Activated CD4-positive, alpha-beta memory T cell treated with anti-CD3 and anti-CD28 coated beads, Interleukin-2, amount 10 ng/mL, durations not matched to agents 7 days and 5 days (primary cell): Measurements from ENCODE around the gene CRYBB3. TPM values are rescaled to one million over a fixed set of nuclear protein-coding genes. Genes with fewer than 3 reads are reported as not detected.
"Not testable (repeated sequence)": the region's sequence is repeated elsewhere in the genome, so short reads cannot be mapped to it uniquely, and the experiment has no call there.

Experiments used
- CTCF ChIA-PET: fragments of 350-600 bp; sonication (Branson Sonifier 250); formaldehyde crosslinking; loops from one replicate; lab custom pipeline; 2021; ENCODE audit warnings: antibody characterized with exemption, inconsistent platforms; lab: Charles Lee
- POLR2A ChIA-PET: fragments of 350-600 bp; sonication (Branson Sonifier 250); formaldehyde crosslinking; loops from one replicate; lab custom pipeline; 2021; ENCODE audit warnings: antibody characterized with exemption; lab: Charles Lee
- DNase-seq: peaks from one replicate; pipeline ENCODE4 v3.0.0-alpha.2; 2020
- H3K27ac Mint-ChIP-seq: one replicate; pipeline ENCODE4 v1.8.0; 2021; ENCODE audit warnings: mild to moderate bottlenecking, mixed read lengths
- H3K27me3 Mint-ChIP-seq: one replicate; pipeline ENCODE4 v1.8.0; 2021; ENCODE audit warnings: mixed read lengths
- H3K36me3 Mint-ChIP-seq: one replicate; pipeline ENCODE4 v1.8.0; 2021; ENCODE audit warnings: low read depth, mixed read lengths
- H3K4me1 Mint-ChIP-seq: one replicate; pipeline ENCODE4 v1.8.0; 2021; ENCODE audit warnings: mixed read lengths
- H3K4me3 Mint-ChIP-seq: one replicate; pipeline ENCODE4 v1.8.0; 2021; ENCODE audit warnings: mild to moderate bottlenecking, mixed read lengths
- H3K9me3 Mint-ChIP-seq: one replicate; pipeline ENCODE4 v1.8.0; 2021; ENCODE audit warnings: mixed read lengths
- total RNA-seq, 2 experiments: library from RNA; stranded (reverse); gene quantifications; one replicate each; pipeline ENCODE4 v1.2.3, GENCODE V29; 2021

The CRYBB3 gene
- total RNA-seq, 2 experiments from 2014 or later: 0.40 TPM; not detected in 1

GRCh38 chr22:25202290-25202921, 2.7 kb downstream of the CRYBB3 start:
- Mint-ChIP-seq H3K36me3 (no peaks in the 10 kb centered on the region), H3K9me3 (no peaks in the 10 kb centered on the region), H3K27me3 (no peaks in the 10 kb centered on the region), H3K4me3 (no peak overlapping the region), H3K4me1 (peaks cover 2% of the 10 kb centered on the region), H3K27ac (no peak overlapping the region)
- ChIA-PET POLR2A (no interaction called here), CTCF (interaction anchor here (0.6 to 1.9 kb wide), 14 partner anchors 9 to 570 kb away, joined by 3 to 17 read pairs (median 4); no protein-coding TSS in a partner anchor)
- DNase-seq: peak; percentile 58

- Mint-ChIP-seq H3K4me3 (no peak overlapping the region), H3K9me3 (no peaks in the 10 kb centered on the region), H3K4me1 (peaks cover 2% of the 10 kb centered on the region), H3K27me3 (no peaks in the 10 kb centered on the region), H3K36me3 (no peaks in the 10 kb centered on the region), H3K27ac (no peak overlapping the region)
- DNase-seq: no peak
- CTCF ChIA-PET: interaction anchor here (1.1 to 1.9 kb wide), 6 partner anchors 9 to 130 kb away, joined by 3 to 17 read pairs (median 6); no protein-coding TSS in a partner anchor
- POLR2A ChIA-PET: no interaction called here
These were observed 3.4 kb downstream of the CRYBB3 start for GRCh38 chr22:25203082-25203481.

DNA sequence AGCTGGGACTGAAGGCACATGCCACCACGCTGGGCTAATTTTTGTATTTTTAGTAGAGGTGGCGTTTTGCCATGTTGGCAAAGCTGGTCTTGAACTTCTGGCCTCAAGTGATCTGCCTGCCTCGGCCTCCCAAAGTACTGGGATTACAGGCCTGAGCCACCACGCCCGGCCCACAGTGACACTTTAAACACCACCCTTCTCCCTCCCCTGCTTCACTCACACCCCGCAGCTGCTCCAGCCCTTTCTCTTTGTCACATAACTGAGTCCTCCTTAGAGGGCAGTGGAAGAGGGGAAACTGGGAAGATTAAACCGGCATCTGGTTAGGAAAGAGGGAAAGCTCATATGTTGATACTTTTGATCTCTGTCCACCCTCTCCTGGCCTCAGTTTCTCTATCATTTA, 4.9 kb downstream of the CRYBB3 start:
- H3K9me3 Mint-ChIP-seq: not testable (repeated sequence)

GRCh38 chr22:25205847-25206246, 6.2 kb downstream of the CRYBB3 start:
- Mint-ChIP-seq H3K27ac (no peak overlapping the region), H3K4me1 (peaks cover 2% of the 10 kb centered on the region), H3K4me3 (no peak overlapping the region), H3K27me3 (no peaks in the 10 kb centered on the region), H3K36me3 (no peaks in the 10 kb centered on the region), H3K9me3 (no peaks in the 10 kb centered on the region)
- ChIA-PET POLR2A (no interaction called here), CTCF (no interaction called here)
- DNase-seq: no peak

More for the DNA sequence above, 4.9 kb downstream of the CRYBB3 start:
- DNase-seq, POLR2A ChIA-PET, H3K27ac Mint-ChIP-seq, CTCF ChIA-PET, H3K36me3 Mint-ChIP-seq, H3K27me3 Mint-ChIP-seq, H3K4me3 Mint-ChIP-seq, H3K4me1 Mint-ChIP-seq: not testable (repeated sequence)

DNA sequence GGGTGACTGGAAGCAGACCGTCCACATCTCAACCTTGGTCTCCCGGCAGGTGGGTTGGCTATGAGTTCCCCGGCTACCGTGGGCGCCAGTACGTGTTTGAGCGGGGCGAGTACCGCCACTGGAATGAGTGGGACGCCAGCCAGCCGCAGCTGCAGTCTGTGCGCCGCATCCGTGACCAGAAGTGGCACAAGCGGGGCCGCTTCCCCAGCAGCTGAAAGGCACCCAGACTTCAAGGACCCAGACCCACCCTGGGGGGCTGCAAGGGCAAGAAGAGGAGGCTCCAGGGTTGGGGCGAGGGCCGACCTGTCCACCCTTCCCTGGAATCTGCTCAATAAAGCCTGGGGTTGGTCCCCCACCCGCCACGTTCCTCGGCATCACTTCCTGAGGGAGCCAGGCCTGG, 7.3 kb downstream of the CRYBB3 start:
- no peak for DNase-seq
- H3K4me3 Mint-ChIP-seq: no peak overlapping the region
- no peaks in the 10 kb centered on the region for H3K36me3 Mint-ChIP-seq
- H3K9me3 Mint-ChIP-seq: no peaks in the 10 kb centered on the region
- no peaks in the 10 kb centered on the region for H3K4me1 Mint-ChIP-seq
- H3K27me3 Mint-ChIP-seq: no peaks in the 10 kb centered on the region
- CTCF ChIA-PET: no interaction called here
- H3K27ac Mint-ChIP-seq: no peak overlapping the region
- POLR2A ChIA-PET: interaction anchor here (1.0 kb wide), 1 partner anchor 12 kb away, joined by 3 read pairs; the partner anchor contains the start of gene CRYBB2

GRCh38 chr22:25207553-25208157, 8.0 kb downstream of the CRYBB3 start:
- CTCF ChIA-PET: no interaction called here
- Mint-ChIP-seq H3K27ac (no peak overlapping the region), H3K4me1 (no peaks in the 10 kb centered on the region), H3K4me3 (no peak overlapping the region), H3K27me3 (no peaks in the 10 kb centered on the region), H3K36me3 (no peaks in the 10 kb centered on the region), H3K9me3 (no peaks in the 10 kb centered on the region)
- POLR2A ChIA-PET: no interaction called here
- DNase-seq: no peak

- Mint-ChIP-seq H3K9me3 (no peaks in the 10 kb centered on the region), H3K4me1 (no peaks in the 10 kb centered on the region), H3K36me3 (no peaks in the 10 kb centered on the region), H3K4me3 (no peak overlapping the region), H3K27me3 (no peaks in the 10 kb centered on the region), H3K27ac (no peak overlapping the region)
- no peak for DNase-seq
- ChIA-PET CTCF (no interaction called here), POLR2A (no interaction called here)
These were observed 8.7 kb downstream of the CRYBB3 start for GRCh38 chr22:25208328-25208727.

DNA sequence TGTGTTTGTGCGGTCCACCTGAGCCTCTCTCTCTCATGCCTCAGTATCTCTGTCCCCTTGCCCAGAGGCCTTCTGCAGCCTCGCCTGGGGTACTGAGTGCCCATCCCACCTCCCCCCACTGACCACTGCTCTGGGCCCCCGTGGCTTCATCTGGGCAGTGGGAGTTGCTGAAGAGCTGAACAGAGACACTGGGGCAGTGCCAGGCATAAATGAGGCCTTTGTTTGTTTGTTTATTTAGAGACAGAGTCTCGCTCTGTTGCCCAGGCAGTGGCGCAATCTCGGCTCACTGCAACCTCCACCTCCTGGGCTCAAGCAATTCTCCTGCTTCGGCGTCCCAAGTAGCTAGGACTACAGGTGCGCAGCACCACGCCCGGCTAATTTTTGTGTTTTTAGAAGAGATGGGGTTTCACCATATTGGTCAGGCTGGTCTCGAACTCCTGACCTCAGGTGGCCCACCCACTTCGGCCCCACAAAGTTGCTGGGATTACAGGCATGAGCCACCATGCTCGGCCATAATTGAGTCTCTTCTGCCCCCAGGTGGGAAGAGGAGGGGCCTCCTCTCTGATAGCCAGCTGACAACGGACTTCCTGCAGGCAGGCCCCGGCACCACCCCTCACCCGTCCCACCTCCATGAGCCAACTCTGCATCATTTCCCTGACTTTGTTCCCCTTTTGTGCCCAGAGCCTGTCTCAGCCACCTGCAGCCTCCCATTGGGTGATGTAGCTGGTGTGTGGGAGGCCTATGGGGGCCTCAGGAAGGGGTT, 9.3 kb downstream of the CRYBB3 start:
- POLR2A ChIA-PET: no interaction called here
- no peaks in the 10 kb centered on the region for H3K4me1 Mint-ChIP-seq
- no peak for DNase-seq
- H3K4me3 Mint-ChIP-seq: no peak overlapping the region
- H3K27me3 Mint-ChIP-seq: no peaks in the 10 kb centered on the region
- no peaks in the 10 kb centered on the region for H3K9me3 Mint-ChIP-seq
- H3K36me3 Mint-ChIP-seq: no peaks in the 10 kb centered on the region
- CTCF ChIA-PET: interaction anchor here (0.6 kb wide), 1 partner anchor 1425 kb away, joined by 4 read pairs; no protein-coding TSS in a partner anchor
- H3K27ac Mint-ChIP-seq: no peak overlapping the region

DNA sequence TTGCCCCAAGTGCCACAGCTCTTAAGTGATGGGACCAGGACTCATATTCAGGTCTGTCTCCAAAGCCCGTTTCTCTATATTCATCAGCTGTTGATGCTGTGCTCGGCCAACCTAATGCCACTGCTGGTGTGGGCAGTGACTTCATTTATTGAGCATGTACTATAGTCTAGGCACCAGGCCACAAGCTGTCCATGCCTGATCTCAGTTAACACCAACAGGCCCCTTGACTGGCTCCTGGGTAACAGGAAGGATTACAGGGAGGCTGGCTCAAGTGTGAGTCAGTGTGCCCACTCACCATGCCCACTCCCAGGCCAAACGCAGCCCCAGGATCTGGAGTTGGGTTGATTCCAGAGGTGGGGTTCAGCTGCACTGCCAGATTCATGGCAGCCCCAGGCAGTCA, 11.1 kb downstream of the CRYBB3 start:
- no peaks in the 10 kb centered on the region for H3K27me3 Mint-ChIP-seq
- CTCF ChIA-PET: interaction anchor here (3.3 kb wide), 1 partner anchor 9 kb away, joined by 17 read pairs; no protein-coding TSS in a partner anchor
- no peaks in the 10 kb centered on the region for H3K36me3 Mint-ChIP-seq
- DNase-seq: no peak
- POLR2A ChIA-PET: no interaction called here
- no peak overlapping the region for H3K4me3 Mint-ChIP-seq
- H3K9me3 Mint-ChIP-seq: no peaks in the 10 kb centered on the region
- H3K4me1 Mint-ChIP-seq: no peaks in the 10 kb centered on the region
- H3K27ac Mint-ChIP-seq: no peak overlapping the region

GRCh38 chr22:25212337-25212736, 12.7 kb downstream of the CRYBB3 start:
- H3K4me1 Mint-ChIP-seq: no peaks in the 10 kb centered on the region
- peaks cover 3% of the 10 kb centered on the region for H3K27me3 Mint-ChIP-seq
- no peaks in the 10 kb centered on the region for H3K36me3 Mint-ChIP-seq

GRCh38 chr22:25213221-25213620, 13.6 kb downstream of the CRYBB3 start:
- Mint-ChIP-seq H3K27ac (no peak overlapping the region), H3K36me3 (no peaks in the 10 kb centered on the region), H3K9me3 (no peaks in the 10 kb centered on the region), H3K4me1 (no peaks in the 10 kb centered on the region), H3K4me3 (no peak overlapping the region), H3K27me3 (peaks cover 3% of the 10 kb centered on the region)
- CTCF ChIA-PET: interaction anchor here (1.2 to 3.3 kb wide), 2 partner anchors 11 to 16 kb away, joined by 3 to 17 read pairs; no protein-coding TSS in a partner anchor
- POLR2A ChIA-PET: no interaction called here
- no peak for DNase-seq

More at GRCh38 chr22:25212337-25212736, 12.7 kb downstream of the CRYBB3 start:
- no peak overlapping the region for H3K27ac Mint-ChIP-seq
- no peaks in the 10 kb centered on the region for H3K9me3 Mint-ChIP-seq
- no peak for DNase-seq
- no peak overlapping the region for H3K4me3 Mint-ChIP-seq
- POLR2A ChIA-PET: no interaction called here
- CTCF ChIA-PET: interaction anchor here (1.2 to 3.3 kb wide), 2 partner anchors 10 to 15 kb away, joined by 3 to 17 read pairs; no protein-coding TSS in a partner anchor

DNA sequence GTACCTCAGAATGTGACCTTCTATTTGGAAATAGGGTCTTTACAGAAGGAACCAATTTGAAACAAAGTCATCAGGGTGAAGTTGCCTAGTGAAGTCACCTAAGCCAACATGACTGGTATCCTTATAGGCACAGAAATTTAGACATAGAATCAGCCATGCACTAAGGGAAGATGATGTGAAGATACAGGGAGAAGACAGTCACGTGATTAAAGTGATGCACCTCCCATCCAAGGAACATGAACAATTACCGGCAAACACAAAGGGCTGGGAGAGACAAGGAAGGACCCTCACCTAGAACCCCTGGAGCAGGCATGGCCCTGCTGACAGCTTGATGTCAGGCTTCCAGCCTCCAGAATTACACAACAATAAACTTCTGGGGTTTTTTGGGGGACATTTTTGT, 16.6 kb downstream of the CRYBB3 start:
- H3K27me3 Mint-ChIP-seq: peaks cover 3% of the 10 kb centered on the region
- H3K36me3 Mint-ChIP-seq: no peaks in the 10 kb centered on the region
- no peak overlapping the region for H3K27ac Mint-ChIP-seq
- no peaks in the 10 kb centered on the region for H3K4me1 Mint-ChIP-seq
- no peak overlapping the region for H3K4me3 Mint-ChIP-seq
- DNase-seq: no peak
- POLR2A ChIA-PET: no interaction called here
- CTCF ChIA-PET: no interaction called here
- no peaks in the 10 kb centered on the region for H3K9me3 Mint-ChIP-seq

DNA sequence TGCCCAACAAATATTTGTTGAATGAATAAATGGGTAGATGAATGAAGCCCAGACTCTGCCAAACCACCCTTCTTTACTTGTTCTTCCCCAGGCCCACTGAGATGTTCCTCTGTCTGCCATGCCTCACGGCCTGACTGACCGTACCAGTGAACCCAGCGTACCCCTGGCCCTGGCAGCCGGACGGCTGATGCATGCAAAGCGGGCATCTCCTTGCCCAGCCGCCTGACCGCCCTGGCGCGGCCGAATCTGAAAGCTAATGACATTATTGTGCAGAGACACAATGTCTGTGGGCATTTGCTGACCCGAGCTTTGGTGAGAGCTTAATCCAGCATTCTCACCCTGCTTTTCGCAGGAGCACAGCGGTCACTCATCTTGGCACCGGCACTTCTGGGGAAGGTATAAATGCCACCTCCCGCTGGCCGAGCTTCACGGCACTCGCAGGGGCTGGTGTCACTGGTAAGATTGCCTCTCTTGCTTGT, 19.6 kb downstream of the CRYBB3 start, which contains the start of gene CRYBB2:
Gene CRYBB2, plus strand, starts transcription at position 429 of the 479 bp plus-strand sequence. CDS start 1,791 bp downstream, outside the sequence.
- H3K4me3 Mint-ChIP-seq: no peak within 1 kb of the TSS
- H3K9me3 Mint-ChIP-seq: no peaks in the 10 kb centered on the region
- POLR2A ChIA-PET: interaction anchor here (1.5 kb wide), 1 partner anchor 13 kb away, joined by 3 read pairs; no protein-coding TSS in a partner anchor
- H3K27ac Mint-ChIP-seq: no peak within 1 kb of the TSS
- peaks cover 10% of the 10 kb centered on the region for H3K27me3 Mint-ChIP-seq
- DNase-seq: no peak
- CTCF ChIA-PET: no interaction called here
- H3K36me3 Mint-ChIP-seq: no peaks in the 10 kb centered on the region
- H3K4me1 Mint-ChIP-seq: no peaks in the 10 kb centered on the region
